ENCODE data around the gene MEIG1. TPM values are rescaled to one million over a fixed set of nuclear protein-coding genes. Genes with fewer than 3 reads are reported as not detected.

MEIG1 gene
- total RNA-seq, 1 experiment from 2014 or later, result 0.54 TPM

GRCh38 chr10:14916600-14916999 lies 42.6 kb upstream of the MEIG1 start:
- CTCF ChIA-PET, result no interaction called here

GRCh38 chr10:14917827-14918226 lies 41.4 kb upstream of the MEIG1 start:
- Histone ChIP-seq H3K36me3 (ENCODE audit: control insufficient read depth, insufficient read depth, low read length) (no peaks in the 10 kb centered on the region; the same call in none of the 2 replicates), H3K27me3 (ENCODE audit: control insufficient read depth, insufficient read depth, low read length) (no peaks in the 10 kb centered on the region), H3K27ac (ENCODE audit: low read length) (no peak overlapping the region), H3K4me3 (ENCODE audit: low read depth in 2 of 2, low read length in 2 of 2) (no peak overlapping the region), H3K9me3 (ENCODE audit: control insufficient read depth, insufficient read depth, low read depth, low read length) (peaks cover 10% of the 10 kb centered on the region; the same call in 1 of the 2 replicates), H3K4me1 (ENCODE audit: control insufficient read depth, insufficient read depth, low read length) (no peaks in the 10 kb centered on the region)
- no peak for TF ChIP-seq POLR2AphosphoS5 (IDR thresholded peaks at IDR 0.05; ENCODE audit: low read depth, low read length)
- TF ChIP-seq TCF7L2 (IDR thresholded peaks at IDR 0.05; ENCODE audit: low read depth, low read length), result no peak
- TF ChIP-seq REST (IDR thresholded peaks at IDR 0.05; ENCODE audit: insufficient read depth in 1 of 2, low read depth in 2 of 2, low read length in 1 of 2), result no peak
- TF ChIP-seq, protein P1, sequence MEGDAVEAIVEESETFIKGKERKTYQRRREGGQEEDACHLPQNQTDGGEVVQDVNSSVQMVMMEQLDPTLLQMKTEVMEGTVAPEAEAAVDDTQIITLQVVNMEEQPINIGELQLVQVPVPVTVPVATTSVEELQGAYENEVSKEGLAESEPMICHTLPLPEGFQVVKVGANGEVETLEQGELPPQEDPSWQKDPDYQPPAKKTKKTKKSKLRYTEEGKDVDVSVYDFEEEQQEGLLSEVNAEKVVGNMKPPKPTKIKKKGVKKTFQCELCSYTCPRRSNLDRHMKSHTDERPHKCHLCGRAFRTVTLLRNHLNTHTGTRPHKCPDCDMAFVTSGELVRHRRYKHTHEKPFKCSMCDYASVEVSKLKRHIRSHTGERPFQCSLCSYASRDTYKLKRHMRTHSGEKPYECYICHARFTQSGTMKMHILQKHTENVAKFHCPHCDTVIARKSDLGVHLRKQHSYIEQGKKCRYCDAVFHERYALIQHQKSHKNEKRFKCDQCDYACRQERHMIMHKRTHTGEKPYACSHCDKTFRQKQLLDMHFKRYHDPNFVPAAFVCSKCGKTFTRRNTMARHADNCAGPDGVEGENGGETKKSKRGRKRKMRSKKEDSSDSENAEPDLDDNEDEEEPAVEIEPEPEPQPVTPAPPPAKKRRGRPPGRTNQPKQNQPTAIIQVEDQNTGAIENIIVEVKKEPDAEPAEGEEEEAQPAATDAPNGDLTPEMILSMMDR (IDR thresholded peaks at IDR 0.05), result no peak
- TF ChIP-seq SIN3A (IDR thresholded peaks at IDR 0.05; ENCODE audit: borderline replicate concordance, insufficient read depth, low read depth, low read length), result no peak
- CTCF ChIA-PET, result no interaction called here
- intact Hi-C loops (cut with micrococcal nuclease; ENCODE audit: unreplicated experiment) (no loop called here), in situ Hi-C loops (cut with HindIII; ENCODE audit: low pct_unique_long_range_greater_than_20kb, low sequenced_read_pairs) (no loop called here)
- DNase-seq (ENCODE audit: low read depth, low spot score) (no peak), ATAC-seq (no peak)
- no TSS peak for BruUV-seq (replicated peaks)
- POLR2A ChIA-PET, result interaction anchor here (0.6 kb wide), 1 partner anchor 35 kb away, joined by 5 read pairs; no protein-coding TSS in a partner anchor

More at GRCh38 chr10:14916600-14916999, 42.6 kb upstream of the MEIG1 start:
- BruUV-seq (replicated peaks), result no TSS peak
- DNase-seq (ENCODE audit: low read depth, low spot score) (no peak), ATAC-seq (no peak)
- Histone ChIP-seq H3K4me3 (ENCODE audit: low read depth in 2 of 2, low read length in 2 of 2) (no peak overlapping the region), H3K36me3 (ENCODE audit: control insufficient read depth, insufficient read depth, low read length) (no peaks in the 10 kb centered on the region; the same call in none of the 2 replicates), H3K27me3 (ENCODE audit: control insufficient read depth, insufficient read depth, low read length) (no peaks in the 10 kb centered on the region), H3K4me1 (ENCODE audit: control insufficient read depth, insufficient read depth, low read length) (no peaks in the 10 kb centered on the region), H3K27ac (ENCODE audit: low read length) (no peak overlapping the region), H3K9me3 (ENCODE audit: control insufficient read depth, insufficient read depth, low read depth, low read length) (peaks cover 10% of the 10 kb centered on the region; the same call in 1 of the 2 replicates)
- TF ChIP-seq POLR2AphosphoS5 (IDR thresholded peaks at IDR 0.05; ENCODE audit: low read depth, low read length), result no peak
- TF ChIP-seq, protein P1 (IDR thresholded peaks at IDR 0.05), result no peak
- TF ChIP-seq SIN3A (IDR thresholded peaks at IDR 0.05; ENCODE audit: borderline replicate concordance, insufficient read depth, low read depth, low read length), result no peak
- TF ChIP-seq TCF7L2 (IDR thresholded peaks at IDR 0.05; ENCODE audit: low read depth, low read length), result no peak
- TF ChIP-seq REST (IDR thresholded peaks at IDR 0.05; ENCODE audit: insufficient read depth in 1 of 2, low read depth in 2 of 2, low read length in 1 of 2), result no peak
- intact Hi-C loops (cut with micrococcal nuclease; ENCODE audit: unreplicated experiment), result no loop called here
- POLR2A ChIA-PET, result no interaction called here
- in situ Hi-C loops (cut with HindIII; ENCODE audit: low pct_unique_long_range_greater_than_20kb, low sequenced_read_pairs), result no loop called here
